ENCODE results near the gene POU2AF1.
"Not testable (repeated sequence)": the region's sequence is repeated elsewhere in the genome, so short reads cannot be mapped to it uniquely, and the experiment has no call there.

Gene POU2AF1

GRCh38 chr11:111339758-111340388, 39.2 kb downstream of the POU2AF1 start:
- no peak for DNase-seq

DNA sequence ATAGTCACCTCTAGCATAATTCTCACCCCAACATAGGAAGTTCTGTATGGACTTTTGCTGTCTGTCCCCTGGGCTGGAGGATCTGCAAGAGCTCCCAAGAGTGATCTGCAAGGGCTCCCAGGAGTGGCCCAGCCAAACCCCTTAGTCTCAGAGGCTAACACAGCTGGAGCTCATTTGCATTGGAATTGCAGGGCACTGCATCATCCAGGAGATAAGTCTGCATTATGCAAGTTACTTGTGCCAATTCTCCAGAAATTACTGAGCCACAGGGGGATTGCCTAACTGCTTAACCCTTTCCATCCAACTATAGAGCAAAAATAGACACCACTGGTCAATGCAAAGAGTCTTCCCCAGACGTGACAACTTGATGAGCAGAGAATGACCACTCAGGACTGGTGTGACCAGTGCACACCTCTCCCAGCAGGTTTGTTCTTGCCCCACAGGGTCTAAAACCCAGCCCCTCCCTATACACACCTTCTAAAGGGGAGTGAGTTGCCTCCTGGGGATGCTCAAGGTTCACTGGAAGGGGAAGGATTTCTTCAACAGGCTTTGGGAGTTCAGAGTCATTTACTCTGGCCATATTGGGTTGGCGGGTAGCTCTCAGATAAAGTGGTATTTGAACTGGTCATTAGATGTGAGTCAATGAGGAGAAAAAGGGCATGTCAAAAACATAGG, 42.4 kb downstream of the POU2AF1 start:
- no peak for DNase-seq

- no peak for DNase-seq
Observed at GRCh38 chr11:111336062-111336461, 43.0 kb downstream of the POU2AF1 start.

GRCh38 chr11:111335549-111335948, 43.5 kb downstream of the POU2AF1 start:
- DNase-seq: no peak

- DNase-seq: no peak
Observed at GRCh38 chr11:111334532-111335502, 44.3 kb downstream of the POU2AF1 start.

DNA sequence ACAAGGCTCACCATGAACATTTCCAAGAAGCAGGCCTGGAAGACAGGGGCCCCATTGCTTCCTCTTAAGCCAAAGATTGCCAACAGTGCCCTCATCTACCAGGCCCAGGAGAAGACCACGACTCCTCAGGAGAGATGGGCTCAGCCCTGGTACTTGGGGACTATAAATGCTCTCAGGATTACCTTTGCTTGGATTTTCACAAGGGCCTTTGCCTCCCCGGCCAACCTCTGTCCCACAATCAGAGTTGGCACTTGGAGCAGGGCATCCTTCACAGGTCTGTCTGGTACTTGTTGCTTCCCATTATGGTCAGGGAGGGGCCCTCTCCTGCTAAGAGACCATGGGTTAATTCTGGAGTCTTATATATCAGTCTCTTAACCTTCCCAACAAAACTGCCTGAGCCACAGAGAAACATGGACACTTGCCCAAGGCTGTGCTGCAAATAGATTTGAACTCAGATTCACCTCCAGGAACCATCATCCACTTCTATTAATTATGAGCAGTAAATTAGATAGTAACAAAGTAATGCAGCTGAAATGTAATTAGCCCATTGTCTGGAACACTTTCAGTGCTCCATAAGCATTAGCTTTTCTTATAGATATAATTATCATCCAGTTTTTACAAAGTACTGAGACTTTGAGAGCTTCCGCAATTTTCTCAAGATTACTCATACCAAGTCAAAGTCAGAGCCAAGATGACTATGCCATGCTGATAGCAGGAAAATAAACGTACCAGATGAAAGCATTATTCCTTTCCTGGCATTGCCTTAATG, 47.2 kb downstream of the POU2AF1 start:
- DNase-seq: no peak

DNA sequence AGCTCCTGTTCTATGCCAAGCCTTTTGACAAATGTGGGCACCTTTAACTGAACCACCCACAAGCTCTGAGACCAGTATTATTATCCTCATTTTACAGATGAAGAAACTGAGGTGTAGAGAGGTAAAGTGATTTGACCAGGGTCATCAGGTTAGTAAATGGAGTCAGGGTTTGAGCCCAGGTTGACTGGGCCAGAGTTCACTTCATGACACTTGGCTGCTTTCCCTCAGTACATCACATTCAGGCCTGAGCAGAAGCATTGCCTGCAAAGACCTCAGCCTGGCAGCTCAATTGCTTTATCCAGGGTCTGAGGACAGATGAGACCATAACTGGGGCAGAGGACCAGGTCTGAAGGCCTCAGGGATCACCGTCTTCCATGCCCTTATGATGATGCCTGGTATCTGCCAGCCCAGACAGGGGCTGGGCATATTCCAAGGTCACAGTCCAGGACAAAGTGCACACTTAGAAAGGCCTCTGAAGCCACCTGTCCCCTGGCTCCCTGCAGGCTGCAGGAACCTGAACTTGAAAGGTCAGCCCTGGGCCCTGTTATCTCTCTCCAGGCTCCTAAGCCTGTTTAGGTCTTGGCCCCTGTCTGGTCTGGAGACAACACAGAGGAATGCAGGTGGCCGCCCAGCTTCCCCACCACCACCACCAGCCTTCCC, 48.7 kb downstream of the POU2AF1 start:
- DNase-seq: no peak

DNA sequence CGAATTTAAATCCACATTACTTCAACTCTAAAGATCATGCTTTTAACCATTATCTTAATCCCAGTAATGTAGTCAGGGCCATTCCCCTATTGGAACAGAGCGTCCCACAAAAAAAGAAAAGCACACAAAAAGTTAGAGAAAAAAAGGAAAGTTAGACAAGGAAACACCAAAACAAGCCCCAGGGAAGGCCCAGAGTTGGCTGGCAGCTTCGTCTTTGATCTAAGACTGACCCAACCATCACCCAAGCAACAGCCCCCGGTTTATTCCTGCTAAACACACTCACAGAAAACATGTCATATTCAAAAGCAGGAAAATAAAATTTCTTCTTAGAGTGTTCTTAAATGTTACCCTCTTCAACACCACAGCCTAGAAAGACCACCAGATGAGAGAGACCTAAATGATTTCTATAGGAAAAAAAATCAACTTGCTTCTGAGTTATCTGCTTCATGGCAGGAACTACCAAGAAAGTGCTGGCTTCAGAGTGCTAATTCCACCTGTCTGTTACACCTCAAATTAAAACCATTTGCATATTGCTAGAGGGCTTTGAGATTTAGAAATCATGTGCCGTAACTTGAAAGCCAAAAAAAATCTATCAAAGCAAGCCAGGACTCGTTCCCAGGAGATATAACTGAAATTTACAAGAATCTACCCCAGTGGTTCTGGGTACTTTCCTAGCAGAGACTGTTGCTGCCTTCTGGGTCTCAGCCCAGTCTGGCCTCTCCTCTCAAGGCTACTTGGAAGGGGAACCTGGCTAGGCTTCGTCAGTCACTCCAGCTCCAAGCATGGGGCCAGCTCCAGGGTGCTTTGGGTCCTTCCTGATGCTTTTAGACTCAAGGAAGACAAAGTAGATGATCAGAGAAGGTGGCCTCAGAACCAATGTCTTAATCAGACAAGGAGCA, 49.5 kb downstream of the POU2AF1 start:
- no peak for DNase-seq

DNA sequence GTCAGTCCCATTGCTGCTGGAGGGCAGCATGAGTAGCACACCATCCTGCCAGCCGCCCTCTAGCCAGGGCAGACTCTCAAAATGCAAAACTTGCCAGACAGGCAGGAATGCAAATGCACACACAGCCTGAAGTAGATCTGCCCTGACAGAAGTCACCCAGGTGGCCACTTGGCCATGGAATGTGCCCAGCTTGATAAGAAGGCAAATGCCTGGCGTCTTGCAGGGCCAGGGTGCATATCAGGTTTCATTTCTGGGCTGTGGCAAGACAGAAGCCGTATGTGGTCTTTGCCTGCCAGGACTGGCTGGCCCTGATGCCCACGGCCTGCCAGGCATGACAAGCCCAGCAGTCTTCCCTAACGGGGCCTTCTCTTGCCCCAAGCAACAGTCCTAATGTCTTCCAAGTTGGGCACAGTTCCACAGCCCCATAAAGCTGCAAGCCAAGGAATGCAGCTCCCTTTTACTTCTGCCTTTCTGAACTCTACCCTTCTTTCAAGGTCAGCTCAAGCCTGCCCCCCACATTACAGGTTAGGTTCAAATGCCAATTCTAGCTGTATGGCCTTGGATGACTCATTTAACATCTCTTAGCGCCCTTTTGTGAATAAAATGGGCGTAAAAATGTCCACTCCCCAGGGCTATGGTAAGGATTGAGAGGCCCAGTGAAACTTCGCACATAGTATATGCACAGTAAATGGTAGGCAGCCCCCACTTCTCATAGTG, 51.0 kb downstream of the POU2AF1 start:
- DNase-seq: no peak

DNA sequence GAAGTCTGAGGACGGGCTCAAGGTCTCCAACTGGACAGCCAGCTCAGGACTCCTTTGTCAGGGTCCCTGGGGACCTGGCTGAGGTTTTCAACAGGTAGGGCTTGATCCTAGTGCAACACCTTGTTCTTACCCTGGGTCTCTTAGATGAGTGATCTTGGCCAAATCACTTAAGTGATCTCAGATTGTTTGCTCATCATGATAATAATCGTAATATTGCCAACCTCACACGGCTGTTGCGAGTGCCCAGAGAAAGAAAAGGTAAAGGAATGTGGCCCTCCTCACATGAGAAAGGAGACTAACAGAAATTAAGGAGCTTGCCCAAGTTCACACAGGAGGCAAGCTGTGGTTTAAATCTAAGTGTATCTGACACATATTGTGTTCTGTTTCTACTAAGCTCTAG, 52.3 kb downstream of the POU2AF1 start:
- DNase-seq: no peak

- DNase-seq: no peak
Observed at GRCh38 chr11:111325259-111325658, 53.8 kb downstream of the POU2AF1 start.

GRCh38 chr11:111324277-111324720, 54.8 kb downstream of the POU2AF1 start:
- DNase-seq: no peak

DNA sequence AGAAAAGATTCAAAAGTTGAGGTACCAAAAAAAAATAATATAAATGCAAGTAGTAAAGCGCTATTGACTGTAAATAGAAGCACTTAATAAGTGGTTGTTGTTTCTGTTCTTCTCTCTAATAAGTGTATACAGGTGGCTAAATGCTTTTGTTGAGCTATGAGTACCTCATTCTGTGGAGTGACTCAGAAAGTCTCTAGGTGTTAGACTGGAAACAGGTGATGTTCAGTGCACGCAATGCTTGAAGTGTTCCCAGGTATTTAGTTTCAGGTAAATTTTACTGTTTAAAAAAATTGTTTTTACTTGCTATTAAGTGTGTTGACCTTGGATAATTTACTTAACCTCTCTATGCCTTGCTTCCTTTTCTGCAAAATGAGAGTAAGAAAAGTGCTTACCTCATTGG, 56.5 kb downstream of the POU2AF1 start:
- no peak for DNase-seq

GRCh38 chr11:111320728-111321568, 58.1 kb downstream of the POU2AF1 start:
- DNase-seq: no peak

DNA sequence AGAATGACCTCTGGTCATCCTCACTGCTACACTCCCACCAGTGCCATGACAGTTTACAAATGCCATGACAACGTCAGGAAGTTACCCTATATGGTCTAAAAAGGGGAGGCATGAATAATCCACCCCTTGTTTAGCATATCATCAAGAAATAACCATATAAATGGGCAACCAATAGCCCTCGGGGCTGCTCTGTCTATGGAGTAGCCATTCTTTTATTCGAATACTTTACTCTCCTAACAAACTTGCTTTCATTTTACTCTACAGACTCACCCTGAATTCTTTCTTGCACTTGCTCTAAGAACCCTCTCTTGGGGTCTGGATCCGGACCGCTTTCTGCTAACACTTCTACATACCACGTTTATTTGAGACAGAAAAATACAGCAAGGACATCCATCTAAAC, 58.9 kb downstream of the POU2AF1 start:
- not testable (repeated sequence) for DNase-seq

GRCh38 chr11:111319296-111319695, 59.8 kb downstream of the POU2AF1 start:
- DNase-seq: no peak

DNA sequence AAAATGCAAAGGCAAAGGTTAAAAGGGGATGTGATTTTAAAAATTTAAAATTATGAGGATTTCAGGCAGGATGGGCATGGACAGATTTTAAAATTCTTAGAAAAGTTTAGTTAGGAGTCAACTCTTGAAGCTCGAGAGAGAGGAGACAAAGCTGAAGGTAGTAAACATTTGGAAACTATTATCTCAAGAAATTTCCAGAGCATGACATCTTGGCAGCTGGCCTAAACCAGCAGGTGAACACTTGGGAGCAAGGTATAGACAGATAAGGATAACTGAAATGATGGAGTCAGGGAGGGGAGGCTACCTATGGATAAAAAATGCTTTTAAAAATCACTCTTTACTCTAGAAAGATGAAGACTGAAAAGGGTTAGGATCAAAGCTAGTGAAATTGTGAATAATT, 67.0 kb downstream of the POU2AF1 start:
- no peak for DNase-seq

DNA sequence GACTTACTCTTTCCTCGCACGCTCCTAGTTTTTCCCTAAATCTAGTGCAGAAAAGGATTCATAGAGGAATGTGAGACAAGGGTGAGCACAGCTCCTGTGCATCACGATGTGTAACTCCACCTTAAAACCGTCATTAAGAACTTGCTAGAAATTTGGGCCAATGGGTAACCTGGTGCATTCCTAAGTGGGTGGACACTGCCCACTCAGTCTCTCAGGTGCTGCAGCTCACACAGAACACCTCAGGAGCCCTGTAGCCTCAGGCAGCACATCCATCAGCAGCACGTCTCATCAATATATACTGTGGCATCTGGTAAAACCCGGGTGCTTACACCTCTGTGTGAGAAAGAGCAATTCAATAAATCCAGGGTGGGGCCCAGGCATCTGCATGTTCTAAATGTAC, 68.4 kb downstream of the POU2AF1 start:
- no peak for DNase-seq

DNA sequence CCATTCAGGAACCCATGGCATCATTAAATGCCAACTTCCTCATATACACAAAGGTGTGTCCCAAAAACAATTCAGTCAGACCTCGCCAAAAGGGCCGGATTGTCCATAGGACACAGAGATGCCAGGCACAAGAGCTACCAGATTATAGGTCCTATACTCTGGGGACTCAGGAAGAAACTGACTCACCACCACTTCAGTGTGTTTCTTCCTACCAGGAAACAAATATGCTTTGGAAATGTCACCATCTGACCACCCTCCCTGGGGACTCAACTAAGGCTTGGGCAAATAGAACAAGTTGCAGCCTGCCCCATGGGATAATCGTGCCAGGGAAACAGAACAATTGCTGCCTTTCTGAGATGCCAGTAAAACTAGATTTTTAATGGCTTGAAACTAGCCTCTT, 69.0 kb downstream of the POU2AF1 start:
- DNase-seq: no peak
